BLaER1 treated with 17β-estradiol and CSF1 and Interleukin-3, amounts not matched to agents 10 nM and 100 nM (cell line): ENCODE results near the gene SUPT3H.

ENCODE experiments used
- H3K27ac ChIP-seq, 11 experiments: shearing (Covaris generic); formaldehyde crosslinking; 2 replicates each; pipeline ENCODE4 v1.8.1; 2022
- H3K27me3 ChIP-seq, 11 experiments: shearing (Covaris generic); formaldehyde crosslinking; 2 replicates each; pipeline ENCODE4 v1.8.1; 2022
- H3K36me3 ChIP-seq, 11 experiments: shearing (Covaris generic); formaldehyde crosslinking; 2 replicates each; pipeline ENCODE4 v1.8.1; 2022
- H3K4me1 ChIP-seq, 10 experiments: shearing (Covaris generic); formaldehyde crosslinking; 2 replicates each; pipeline ENCODE4 v1.8.1; 2022
- H3K4me2 ChIP-seq, 11 experiments: shearing (Covaris generic); formaldehyde crosslinking; 2 replicates each; pipeline ENCODE4 v1.8.1; 2022
- H3K4me3 ChIP-seq, 10 experiments: shearing (Covaris generic); formaldehyde crosslinking; 2 replicates each; pipeline ENCODE4 v1.8.1; 2022
- H3K9ac ChIP-seq, 11 experiments: shearing (Covaris generic); formaldehyde crosslinking; 2 replicates each; pipeline ENCODE4 v1.8.1; 2022
- H3K9me3 ChIP-seq, 11 experiments: shearing (Covaris generic); formaldehyde crosslinking; replicated peaks in 1 of 11; 2 replicates each; pipeline ENCODE4 v1.8.1; 2022
- H4K20me1 ChIP-seq, 11 experiments: shearing (Covaris generic); formaldehyde crosslinking; 2 replicates each; pipeline ENCODE4 v1.8.1; 2022
- Cebpa-rat ChIP-seq, 11 experiments: shearing (Covaris generic); IDR thresholded peaks; 2 replicates each; pipeline ENCODE4 v1.8.1; 2022

Gene SUPT3H

GRCh38 chr6:45084257-45084656, 293.5 kb downstream of the SUPT3H start:
- TF ChIP-seq Cebpa-rat (IDR thresholded peaks at IDR 0.05): no peak
- H3K27ac ChIP-seq: no peak overlapping the region
- no peaks in the 10 kb centered on the region for H3K36me3 ChIP-seq

GRCh38 chr6:45082091-45082490, 295.6 kb downstream of the SUPT3H start:
- Histone ChIP-seq H3K4me2 (no peak overlapping the region), H3K27me3 (no peaks in the 10 kb centered on the region), H3K36me3 (peaks cover 0 to 5% (median 0%) of the 10 kb centered on the region in 11 experiments; a peak in 1 of 22 replicates), H4K20me1 (no peaks in the 10 kb centered on the region), H3K9ac (no peak overlapping the region), H3K27ac (no peak overlapping the region), H3K9me3 (peaks cover 14 to 22% (median 17%) of the 10 kb centered on the region in 11 experiments; a peak in 21 of 22 replicates), H3K4me1 (no peaks in the 10 kb centered on the region), H3K4me3 (no peak overlapping the region)
- no peak for TF ChIP-seq Cebpa-rat (IDR thresholded peaks at IDR 0.05)

More at GRCh38 chr6:45084257-45084656, 293.5 kb downstream of the SUPT3H start:
- Histone ChIP-seq H3K9ac (no peak overlapping the region), H3K4me2 (no peak overlapping the region), H3K4me1 (no peaks in the 10 kb centered on the region), H3K9me3 (peaks cover 0 to 5% (median 3%) of the 10 kb centered on the region in 11 experiments; a peak in 15 of 22 replicates), H3K4me3 (no peak overlapping the region), H4K20me1 (no peaks in the 10 kb centered on the region), H3K27me3 (no peaks in the 10 kb centered on the region)

- H3K9me3 ChIP-seq: peaks cover 14 to 22% (median 17%) of the 10 kb centered on the region in 11 experiments; a peak in 21 of 22 replicates
- TF ChIP-seq Cebpa-rat (IDR thresholded peaks at IDR 0.05): no peak
- H3K36me3 ChIP-seq: peaks cover 0 to 5% (median 0%) of the 10 kb centered on the region in 11 experiments; a peak in 1 of 22 replicates
- no peak overlapping the region for H3K9ac ChIP-seq
- H3K27ac ChIP-seq: no peak overlapping the region
- no peaks in the 10 kb centered on the region for H3K4me1 ChIP-seq
- H3K4me3 ChIP-seq: no peak overlapping the region
- no peak overlapping the region for H3K4me2 ChIP-seq
- no peaks in the 10 kb centered on the region for H3K27me3 ChIP-seq
- H4K20me1 ChIP-seq: no peaks in the 10 kb centered on the region
Observed at GRCh38 chr6:45081634-45082033, 296.1 kb downstream of the SUPT3H start.

DNA sequence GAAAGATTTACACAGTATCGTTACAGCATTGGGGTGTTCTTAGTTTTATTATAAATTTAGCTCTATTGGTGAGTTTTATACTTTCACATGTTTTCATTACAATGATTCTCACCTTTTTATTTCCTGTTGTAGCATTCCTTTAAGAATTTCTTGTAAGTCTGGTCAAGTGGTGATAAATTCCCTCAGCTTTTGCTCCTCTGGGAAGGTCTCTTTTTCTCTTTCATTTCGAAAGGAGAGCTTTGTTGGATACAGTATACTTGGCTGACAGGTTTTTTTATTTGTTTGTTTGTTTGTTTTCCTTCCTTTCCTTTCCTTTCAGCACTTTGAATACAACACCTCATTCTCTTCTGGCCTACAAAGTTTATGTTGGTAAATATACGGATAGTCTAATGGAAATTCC, 299.3 kb downstream of the SUPT3H start:
- Histone ChIP-seq H3K4me2 (no peak overlapping the region), H3K4me1 (peaks cover 0 to 10% (median 0%) of the 10 kb centered on the region in 10 experiments; a peak in 4 of 20 replicates), H3K4me3 (no peak overlapping the region), H3K27me3 (no peaks in the 10 kb centered on the region), H3K36me3 (peaks cover 0 to 5% (median 0%) of the 10 kb centered on the region in 11 experiments; a peak in 1 of 22 replicates), H3K27ac (no peak overlapping the region), H3K9me3 (peaks cover 14 to 22% (median 17%) of the 10 kb centered on the region in 11 experiments; a peak in 21 of 22 replicates), H3K9ac (no peak overlapping the region), H4K20me1 (no peaks in the 10 kb centered on the region)
- TF ChIP-seq Cebpa-rat (IDR thresholded peaks at IDR 0.05): no peak

DNA sequence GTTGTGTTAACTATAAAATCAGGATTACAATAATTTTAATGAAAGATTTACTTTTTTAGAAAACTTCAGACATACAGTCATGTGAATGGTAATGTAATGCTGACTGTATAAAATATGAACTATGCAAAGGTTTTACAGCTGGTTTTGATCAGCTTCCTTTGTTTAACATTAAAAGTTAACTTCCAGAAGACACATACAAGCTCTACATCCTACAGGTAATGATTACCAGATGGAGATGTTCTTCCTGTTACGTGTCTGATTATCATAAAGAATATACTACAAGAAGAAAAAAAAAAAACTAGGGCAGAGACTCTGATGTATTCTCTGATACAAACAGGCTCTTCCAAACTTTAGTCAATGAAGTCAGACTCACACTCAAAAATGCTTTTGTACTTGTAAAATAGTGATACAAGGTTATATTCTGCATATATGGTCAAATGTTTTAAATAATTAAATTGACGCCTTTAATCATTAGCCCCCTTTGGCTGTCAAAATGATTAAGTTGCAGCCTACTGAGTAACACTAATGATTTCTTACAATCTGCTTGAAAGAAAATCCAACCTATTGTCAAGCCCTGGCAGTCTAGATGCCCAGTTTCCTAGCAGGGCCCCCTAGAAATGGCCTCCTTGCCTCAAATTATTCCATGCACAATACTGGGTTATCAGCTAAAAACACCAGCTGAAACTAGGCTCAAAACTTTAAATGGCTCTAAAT, 301.4 kb downstream of the SUPT3H start:
- no peak overlapping the region for H3K4me3 ChIP-seq
- no peak overlapping the region for H3K9ac ChIP-seq
- H3K36me3 ChIP-seq: peaks cover 0 to 5% (median 0%) of the 10 kb centered on the region in 11 experiments; a peak in 1 of 22 replicates
- H4K20me1 ChIP-seq: no peaks in the 10 kb centered on the region
- no peak overlapping the region for H3K4me2 ChIP-seq
- no peak overlapping the region for H3K27ac ChIP-seq
- no peaks in the 10 kb centered on the region for H3K27me3 ChIP-seq
- peaks cover 0 to 10% (median 0%) of the 10 kb centered on the region in 10 experiments; a peak in 5 of 20 replicates for H3K4me1 ChIP-seq
- no peak for TF ChIP-seq Cebpa-rat (IDR thresholded peaks at IDR 0.05)
- peaks cover 14 to 22% (median 17%) of the 10 kb centered on the region in 11 experiments; a peak in 21 of 22 replicates for H3K9me3 ChIP-seq

DNA sequence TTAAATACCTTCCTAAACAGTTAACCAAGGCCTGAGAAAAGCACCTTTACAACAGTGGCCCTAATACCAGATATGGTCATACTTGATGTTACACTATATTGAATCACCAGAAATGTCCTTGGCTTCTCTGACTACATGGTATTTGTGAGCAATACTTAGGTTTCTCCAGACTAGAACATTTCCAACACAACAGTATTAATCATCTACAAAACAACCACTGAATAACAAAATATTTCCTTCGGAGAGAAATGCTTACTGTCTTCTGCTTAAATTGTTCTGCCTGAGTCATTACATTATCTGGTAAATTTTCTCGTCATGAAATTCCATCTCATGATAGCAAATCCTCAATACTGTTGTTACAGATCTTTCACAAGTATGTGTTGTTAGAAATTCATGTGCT, 302.5 kb downstream of the SUPT3H start:
- no peak for TF ChIP-seq Cebpa-rat (IDR thresholded peaks at IDR 0.05)

GRCh38 chr6:45074439-45074838, 303.3 kb downstream of the SUPT3H start:
- Histone ChIP-seq H3K9ac (no peak overlapping the region), H3K9me3 (peaks cover 14 to 18% (median 17%) of the 10 kb centered on the region in 11 experiments; a peak in 21 of 22 replicates), H4K20me1 (no peaks in the 10 kb centered on the region), H3K4me1 (peaks cover 0 to 10% (median 0%) of the 10 kb centered on the region in 10 experiments; a peak in 5 of 20 replicates), H3K4me3 (no peak overlapping the region), H3K36me3 (peaks cover 0 to 5% (median 0%) of the 10 kb centered on the region in 11 experiments; a peak in 1 of 22 replicates), H3K4me2 (peak overlapping the region in 2 of 11 experiments; percentile 7 to 33; a peak in 1 of 22 replicates), H3K27ac (no peak overlapping the region), H3K27me3 (no peaks in the 10 kb centered on the region)
- TF ChIP-seq Cebpa-rat (IDR thresholded peaks at IDR 0.05): no peak

More for the DNA sequence above, 302.5 kb downstream of the SUPT3H start:
- Histone ChIP-seq H3K27ac (no peak overlapping the region), H4K20me1 (no peaks in the 10 kb centered on the region), H3K4me1 (peaks cover 0 to 10% (median 0%) of the 10 kb centered on the region in 10 experiments; a peak in 5 of 20 replicates), H3K9me3 (peaks cover 14 to 22% (median 17%) of the 10 kb centered on the region in 11 experiments; a peak in 21 of 22 replicates), H3K9ac (no peak overlapping the region), H3K4me2 (no peak overlapping the region), H3K27me3 (no peaks in the 10 kb centered on the region), H3K4me3 (no peak overlapping the region), H3K36me3 (peaks cover 0 to 5% (median 0%) of the 10 kb centered on the region in 11 experiments; a peak in 1 of 22 replicates)

DNA sequence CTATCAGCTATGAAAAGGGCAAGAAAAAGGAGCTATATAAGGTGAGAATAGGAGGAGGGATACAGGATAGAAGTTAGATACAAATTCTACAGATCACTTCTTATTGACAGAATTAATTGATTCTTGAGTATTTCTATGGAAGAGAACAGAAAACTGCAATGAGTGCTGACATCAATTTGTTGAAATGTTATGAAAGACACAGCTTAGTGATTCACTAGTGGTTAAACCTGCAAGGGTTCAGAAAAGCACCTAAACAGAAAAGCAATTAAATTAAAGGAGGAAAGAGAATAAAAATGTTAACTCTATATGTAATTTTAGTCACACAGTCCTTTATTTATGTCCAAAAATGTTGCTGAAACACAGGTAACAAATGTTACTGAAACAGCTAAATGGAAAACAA, 304.0 kb downstream of the SUPT3H start:
- TF ChIP-seq Cebpa-rat (IDR thresholded peaks at IDR 0.05): no peak
- Histone ChIP-seq H3K9ac (no peak overlapping the region), H3K27ac (no peak overlapping the region), H3K27me3 (no peaks in the 10 kb centered on the region), H3K4me2 (no peak overlapping the region), H3K4me1 (peaks cover 0 to 10% (median 0%) of the 10 kb centered on the region in 10 experiments; a peak in 5 of 20 replicates), H3K36me3 (peaks cover 0 to 4% (median 0%) of the 10 kb centered on the region in 11 experiments; a peak in 1 of 22 replicates), H4K20me1 (no peaks in the 10 kb centered on the region), H3K9me3 (peaks cover 9 to 12% (median 10%) of the 10 kb centered on the region in 11 experiments; a peak in 21 of 22 replicates), H3K4me3 (no peak overlapping the region)

GRCh38 chr6:45072673-45073072, 305.1 kb downstream of the SUPT3H start:
- H3K4me2 ChIP-seq: no peak overlapping the region
- H3K9ac ChIP-seq: no peak overlapping the region
- no peaks in the 10 kb centered on the region for H3K36me3 ChIP-seq
- H3K27me3 ChIP-seq: no peaks in the 10 kb centered on the region
- H3K27ac ChIP-seq: no peak overlapping the region
- no peak overlapping the region for H3K4me3 ChIP-seq
- peaks cover 0 to under 1% (median 0%) of the 10 kb centered on the region in 11 experiments; a peak in 5 of 22 replicates for H3K9me3 ChIP-seq
- no peaks in the 10 kb centered on the region for H4K20me1 ChIP-seq
- TF ChIP-seq Cebpa-rat (IDR thresholded peaks at IDR 0.05): no peak
- peaks cover 0 to 10% (median 0%) of the 10 kb centered on the region in 10 experiments; a peak in 5 of 20 replicates for H3K4me1 ChIP-seq
